HTR-8/SVneo (cell line): ENCODE measurements around the gene CCL3.
A peak's percentile ranks its signal among the peaks of the same experiment; 100 is the strongest.
"Not testable (repeated sequence)": the region's sequence is repeated elsewhere in the genome, so short reads cannot be mapped to it uniquely, and the experiment has no call there.

Source experiments
- DNase-seq: peaks from one replicate; pipeline ENCODE4 v3.0.0; 2011; ENCODE audit warnings: low spot score, mixed read lengths; ENCODE audit not compliant: insufficient read length
- FAIRE-seq: peaks from 2 replicates; lab custom pipeline; 2011; peaks lifted over from hg19 to GRCh38; lab: Jason Lieb, UNC

Gene CCL3

DNA sequence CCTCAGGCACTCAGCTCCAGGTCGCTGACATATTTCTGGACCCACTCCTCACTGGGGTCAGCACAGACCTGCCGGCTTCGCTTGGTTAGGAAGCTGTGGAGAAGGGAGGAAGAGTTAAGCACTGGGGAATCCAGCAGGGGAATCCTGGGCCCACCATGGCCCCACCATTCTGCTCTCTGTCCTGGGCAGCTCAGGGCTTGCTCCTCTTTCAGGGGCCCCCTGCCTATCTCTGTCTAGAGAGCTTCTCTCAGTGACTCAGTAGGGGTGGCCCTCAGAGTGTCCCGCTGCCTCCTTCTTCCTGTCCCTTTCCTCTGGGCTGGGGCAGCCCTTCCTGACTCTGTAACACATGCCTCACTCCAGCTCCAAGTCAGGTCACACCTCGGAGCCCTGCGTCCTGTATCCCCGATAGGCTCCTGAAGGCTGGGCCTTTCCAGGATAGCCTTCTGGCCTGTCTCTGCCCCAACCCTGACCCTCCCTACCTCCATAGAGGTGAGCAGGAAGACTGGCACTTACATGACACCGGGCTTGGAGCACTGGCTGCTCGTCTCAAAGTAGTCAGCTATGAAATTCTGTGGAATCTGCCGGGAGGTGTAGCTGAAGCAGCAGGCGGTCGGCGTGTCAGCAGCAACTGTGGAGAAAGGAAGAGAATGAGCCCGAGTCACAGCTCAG, 1.1 kb downstream of the CCL3 start:
- no peak for DNase-seq
- FAIRE-seq = no peak

DNA sequence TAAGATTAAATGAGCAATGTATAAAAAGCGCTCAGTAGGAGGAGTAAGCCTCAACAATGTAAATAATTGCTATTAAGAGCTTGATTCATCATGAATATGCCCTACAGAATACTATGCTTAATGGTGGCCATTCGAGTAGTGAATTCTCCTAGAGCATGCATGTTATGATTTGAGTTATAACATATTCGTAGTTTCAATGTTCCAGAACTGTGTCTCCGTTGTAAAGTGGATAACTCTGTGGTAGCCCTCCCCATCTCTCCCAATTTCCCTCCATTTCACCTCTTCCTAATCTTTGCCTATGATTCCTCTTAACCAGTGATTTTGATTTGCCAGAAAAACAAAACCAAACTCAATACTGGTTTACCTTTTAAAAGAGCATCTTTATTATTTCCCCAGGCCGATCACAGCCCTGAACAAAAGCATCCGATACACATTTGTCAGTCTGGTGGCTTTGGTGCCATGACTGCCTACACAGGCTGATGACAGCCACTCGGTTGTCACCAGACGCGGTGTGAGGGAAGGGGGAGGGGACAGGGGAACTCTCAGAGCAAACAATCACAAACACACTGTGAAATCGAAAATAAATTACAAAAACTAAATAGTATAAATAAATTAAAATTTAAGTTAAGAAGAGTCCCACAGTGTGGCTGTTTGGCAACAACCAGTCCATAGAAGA, 1.9 kb downstream of the CCL3 start:
- not testable (repeated sequence) for FAIRE-seq, DNase-seq

GRCh38 chr17:36087471-36087870, 2.5 kb downstream of the CCL3 start:
- not testable (repeated sequence) for FAIRE-seq, DNase-seq

GRCh38 chr17:36086791-36087190, 3.2 kb downstream of the CCL3 start:
- FAIRE-seq = no peak
- no peak for DNase-seq

- no peak for DNase-seq
- FAIRE-seq = no peak
These were observed 4.2 kb downstream of the CCL3 start for GRCh38 chr17:36085765-36086164.

- not testable (repeated sequence) for DNase-seq, FAIRE-seq
These were observed 6.3 kb downstream of the CCL3 start for GRCh38 chr17:36083691-36084090.

DNA sequence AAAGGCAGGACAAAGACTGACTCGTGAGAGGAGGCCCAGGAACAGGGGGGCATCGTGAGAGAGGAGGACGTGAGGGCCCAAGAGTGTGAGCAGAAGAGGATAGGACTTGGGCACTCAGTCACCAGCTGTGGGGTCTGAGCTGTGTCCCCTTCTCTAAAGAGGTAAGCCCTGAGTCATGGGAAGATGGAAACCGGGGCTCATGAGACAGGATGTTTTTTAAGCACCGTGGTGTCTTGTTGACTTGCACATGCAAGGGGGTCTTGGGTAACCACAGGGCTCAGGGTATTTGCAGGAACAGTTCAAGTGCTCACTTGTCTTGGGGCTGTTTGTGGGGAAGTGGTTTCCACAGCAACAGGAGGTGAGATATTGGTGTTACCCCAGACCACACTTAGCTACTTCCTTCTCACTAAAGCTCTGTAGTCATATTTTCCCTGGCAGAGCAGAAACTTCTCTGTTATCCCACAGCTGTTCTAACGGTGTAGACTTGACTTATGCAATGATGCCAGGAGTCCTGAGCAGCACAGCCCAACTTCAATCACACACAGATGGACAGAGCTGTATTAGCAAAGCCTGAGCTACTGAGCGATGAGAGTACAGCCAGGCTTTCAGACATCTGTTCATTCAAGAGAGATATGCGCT, 7.3 kb downstream of the CCL3 start:
- FAIRE-seq, DNase-seq: not testable (repeated sequence)

DNA sequence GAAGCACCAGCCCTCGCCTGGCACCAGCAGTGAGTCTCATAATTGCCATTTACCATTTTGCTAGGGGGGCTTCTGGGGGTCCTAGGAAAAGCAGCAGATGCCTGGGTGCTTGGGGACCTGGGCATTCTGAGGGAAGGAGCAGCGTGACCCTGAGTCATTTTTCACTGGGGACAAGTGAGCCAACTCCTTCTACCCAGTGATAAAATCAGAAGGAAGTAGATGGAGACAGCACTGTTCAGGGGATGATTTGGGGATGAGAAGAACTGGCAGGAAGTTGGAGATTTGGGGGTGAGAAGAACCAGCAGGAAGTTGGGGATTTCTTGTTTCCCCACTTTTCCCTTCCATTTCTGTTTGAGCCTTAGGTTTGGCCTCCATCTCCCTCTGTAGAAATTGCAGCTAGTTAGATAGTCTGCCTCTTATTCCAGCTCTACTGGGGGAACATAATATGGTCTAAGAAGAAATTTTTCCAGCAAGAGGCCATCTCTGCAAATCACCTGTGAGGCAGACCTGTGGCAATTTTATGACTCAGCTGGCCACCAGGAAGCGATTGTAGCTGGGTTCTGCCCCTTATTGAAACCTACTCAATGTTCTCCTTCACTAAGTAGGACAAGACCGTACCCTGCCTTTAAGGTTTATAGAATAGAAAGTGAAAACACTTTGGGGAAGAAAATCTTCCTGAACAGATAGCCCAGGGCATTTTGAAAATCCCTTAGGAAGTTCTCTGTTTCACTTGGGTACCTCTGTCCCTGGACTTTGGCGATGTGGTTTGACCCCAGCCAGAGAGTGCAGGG, 8.1 kb downstream of the CCL3 start:
- not testable (repeated sequence) for DNase-seq, FAIRE-seq

GRCh38 chr17:36074365-36074764, 15.6 kb downstream of the CCL3 start:
- DNase-seq (no peak), FAIRE-seq (no peak)

- FAIRE-seq (no peak), DNase-seq (peak; percentile 56)
These were observed 17.4 kb downstream of the CCL3 start for GRCh38 chr17:36072431-36073121.

GRCh38 chr17:36071751-36072150, 18.2 kb downstream of the CCL3 start:
- no peak for FAIRE-seq
- DNase-seq = no peak

DNA sequence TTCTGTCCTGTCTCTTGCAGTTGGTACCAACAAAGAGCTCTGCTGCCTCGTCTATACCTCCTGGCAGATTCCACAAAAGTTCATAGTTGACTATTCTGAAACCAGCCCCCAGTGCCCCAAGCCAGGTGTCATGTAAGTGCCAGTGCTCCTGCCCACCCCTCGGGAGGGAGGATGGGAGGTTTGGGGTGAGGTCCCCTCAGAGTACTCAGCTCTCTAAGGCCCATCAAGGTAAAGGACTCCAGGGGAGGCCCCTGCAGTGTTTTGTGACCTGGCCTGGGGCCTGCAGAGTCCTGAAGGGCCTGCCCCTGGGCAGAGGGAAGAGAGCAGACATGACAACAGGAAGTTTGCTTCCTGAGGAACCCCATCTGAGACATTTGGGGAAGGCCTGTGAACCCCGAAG, 19.5 kb downstream of the CCL3 start:
- FAIRE-seq = no peak
- DNase-seq = no peak

DNA sequence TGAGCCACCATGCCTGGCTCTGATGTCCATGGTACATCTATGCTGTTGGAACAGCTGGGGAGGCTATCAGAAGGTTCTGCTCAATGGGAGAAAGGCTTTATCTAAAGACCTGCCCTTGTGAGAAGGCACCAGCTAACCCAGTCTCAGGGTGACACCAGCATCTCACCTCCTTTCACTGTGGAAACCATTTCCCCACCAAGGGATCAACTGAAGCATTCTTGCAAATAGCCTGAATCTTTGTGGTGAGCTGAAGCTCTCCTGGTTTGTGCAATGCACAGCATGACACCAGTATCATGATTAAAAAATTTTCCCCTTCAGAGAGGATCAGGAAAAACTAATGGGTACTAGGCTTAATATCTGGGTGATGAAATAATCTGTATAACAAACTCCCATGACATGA, 20.8 kb downstream of the CCL3 start:
- DNase-seq (no peak), FAIRE-seq (no peak)

GRCh38 chr17:36068524-36068923, 21.4 kb downstream of the CCL3 start:
- DNase-seq = no peak
- FAIRE-seq = no peak

GRCh38 chr17:36066365-36066985, 23.5 kb downstream of the CCL3 start:
- FAIRE-seq (no peak), DNase-seq (no peak)

GRCh38 chr17:36063786-36064541, 26.0 kb downstream of the CCL3 start, which contains the start of gene CCL18:
TSS of gene CCL18 (plus strand) at chr17:36064272. CDS start at chr17:36064343, 71 bp downstream.
- DNase-seq = no peak
- FAIRE-seq = no peak

GRCh38 chr17:36060816-36061215, 29.1 kb downstream of the CCL3 start:
- DNase-seq = no peak
- FAIRE-seq = no peak

DNA sequence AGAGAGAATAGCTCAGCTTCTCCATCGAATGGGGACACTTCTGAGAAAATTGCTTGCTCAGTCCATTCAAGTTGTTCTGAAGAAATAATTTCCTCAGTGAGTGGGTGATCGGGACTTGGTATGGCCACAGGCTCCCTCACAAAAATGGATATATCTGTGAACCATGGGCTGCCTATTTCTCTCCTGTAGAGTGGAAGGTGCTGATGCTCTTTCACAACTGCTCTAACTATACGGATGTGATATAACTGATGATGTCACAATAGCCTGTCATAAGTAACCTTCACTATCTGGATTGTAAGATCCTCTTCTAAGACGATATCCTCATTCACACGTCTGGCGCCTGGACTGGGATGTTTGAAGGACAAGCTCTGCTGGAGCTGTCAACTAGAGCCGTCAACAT, 30.5 kb downstream of the CCL3 start:
- FAIRE-seq (no peak), DNase-seq (no peak)

GRCh38 chr17:36057911-36058310, 32.0 kb downstream of the CCL3 start:
- FAIRE-seq (no peak), DNase-seq (no peak)
